ENCODE data around the gene OGA. TPM values are rescaled to one million over a fixed set of nuclear protein-coding genes. Genes with fewer than 3 reads are reported as not detected.

OGA gene
- total and polyA plus RNA-seq, 2 donors, result 56.8 to 240 TPM

DNA sequence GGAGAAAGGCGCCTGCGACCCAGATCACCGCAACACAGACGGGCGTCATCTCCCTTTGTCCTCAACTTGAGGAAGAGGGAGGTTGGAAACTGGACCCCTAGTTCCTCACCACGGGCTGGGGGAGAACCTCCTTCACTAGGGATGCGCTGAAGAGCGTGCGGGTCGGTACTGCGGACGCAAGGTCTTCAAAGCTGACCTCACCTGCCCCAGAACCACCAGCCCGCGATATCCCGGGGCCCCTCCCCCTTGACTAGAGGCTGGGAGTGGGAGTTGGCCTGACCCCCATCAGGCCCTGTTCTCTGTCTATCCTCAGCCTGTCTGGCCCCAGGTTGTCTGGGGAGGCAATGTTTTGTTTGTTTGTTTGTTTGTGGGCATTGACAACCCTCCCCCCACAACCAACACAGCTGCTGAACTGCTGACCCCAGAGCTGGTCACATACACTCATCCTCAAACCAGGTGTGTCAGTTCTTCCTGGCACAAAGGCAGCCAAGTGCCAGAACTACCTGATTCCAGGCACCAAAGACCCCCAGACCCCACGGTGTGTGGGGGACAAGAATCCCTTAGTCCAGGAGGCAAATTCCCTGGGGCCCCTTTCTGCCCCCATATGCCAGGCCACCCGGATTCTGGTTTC is 37.9 kb downstream of the OGA start:
- H3K4me1 ChIP-seq (ENCODE audit: insufficient read depth), result peaks cover 1% of the 10 kb centered on the region
- DNase-seq (ENCODE audit: extremely low spot score), result no peak
- no peaks in the 10 kb centered on the region for H3K36me3 ChIP-seq (ENCODE audit: insufficient read depth)
- H3K27ac ChIP-seq (ENCODE audit: low read depth), result no peak overlapping the region
- WGBS, result 23% methylated on average over 17 of the region's 17 CpGs
- H3K4me3 ChIP-seq (ENCODE audit: low read depth, low read length), result no peak overlapping the region

DNA sequence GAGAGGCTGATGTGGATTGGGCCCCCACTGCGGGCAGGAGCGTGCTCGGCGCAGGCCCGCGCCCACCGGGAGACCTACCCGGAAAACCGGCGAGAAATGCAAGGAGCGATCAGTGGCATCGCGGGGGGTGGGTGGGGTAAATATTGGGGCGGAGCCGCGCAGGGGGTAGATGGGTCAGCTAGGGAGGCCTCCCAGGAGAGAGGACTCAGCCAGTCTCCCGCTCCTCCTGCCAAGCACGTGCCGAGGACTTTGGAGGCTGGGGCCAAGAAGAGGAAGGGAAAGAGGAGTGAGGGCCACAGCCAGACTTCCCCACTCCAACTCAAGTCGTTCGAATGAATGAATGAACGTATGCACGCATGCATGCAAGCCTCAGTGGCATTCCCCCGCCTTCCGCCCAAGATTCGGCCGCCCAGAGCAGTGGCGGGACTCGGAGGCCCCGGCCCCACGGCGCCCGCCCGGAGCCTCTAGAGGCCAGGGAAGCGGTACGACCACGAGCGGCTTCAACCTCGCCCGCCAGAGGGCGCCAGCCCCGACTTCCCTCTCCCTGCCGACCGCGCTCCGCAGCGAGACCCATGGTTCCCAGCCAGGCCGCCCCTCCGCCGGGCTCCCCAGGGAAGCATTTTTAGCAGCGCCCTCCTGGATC is 38.6 kb downstream of the OGA start:
- Histone ChIP-seq H3K27ac (ENCODE audit: low read depth) (no peak overlapping the region), H3K4me1 (ENCODE audit: insufficient read depth) (peaks cover 1% of the 10 kb centered on the region), H3K36me3 (ENCODE audit: insufficient read depth) (no peaks in the 10 kb centered on the region), H3K4me3 (ENCODE audit: low read depth, low read length) (peak overlapping the region; percentile 23)
- 2% methylated on average over 51 of the region's 51 CpGs for WGBS
- no peak for DNase-seq (ENCODE audit: extremely low spot score)

DNA sequence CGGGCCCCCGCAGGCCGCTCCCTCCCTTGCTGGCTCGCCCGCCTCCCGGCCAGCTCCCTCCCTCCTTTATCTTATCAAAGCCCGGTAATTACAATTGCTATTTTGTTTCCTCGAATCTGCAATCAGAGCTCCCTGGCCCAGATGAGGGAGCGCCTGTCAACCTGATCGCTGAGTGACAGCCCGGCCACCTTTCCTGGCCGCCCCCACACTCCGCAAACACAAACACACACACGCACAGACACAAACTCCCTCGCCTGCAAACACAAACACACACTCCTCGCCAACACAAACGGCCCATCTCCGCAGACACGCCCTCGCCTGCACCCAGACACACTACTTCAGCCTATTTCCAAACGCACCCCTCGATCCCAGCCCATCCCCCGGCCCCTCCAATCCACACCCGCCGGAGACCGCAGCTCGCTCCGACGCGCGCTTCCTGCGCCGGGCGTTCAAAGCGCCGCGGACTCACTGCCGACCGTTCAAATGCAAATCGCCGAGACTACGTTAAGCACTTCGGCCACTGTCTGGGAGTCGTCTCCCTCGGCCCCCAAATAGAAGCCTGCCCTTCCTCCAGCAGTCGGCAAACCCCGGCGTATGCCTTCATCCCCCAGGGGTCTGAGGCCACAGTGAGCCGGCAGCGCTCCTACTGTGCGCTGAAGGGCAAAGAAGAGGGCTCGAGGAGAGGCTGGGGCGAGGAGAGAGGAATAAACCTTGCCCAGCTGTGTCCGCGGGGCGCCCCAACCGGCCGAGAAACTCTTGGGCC is 39.3 kb downstream of the OGA start:
- Histone ChIP-seq H3K27ac (ENCODE audit: low read depth) (no peak overlapping the region), H3K4me1 (ENCODE audit: insufficient read depth) (peaks cover 1% of the 10 kb centered on the region), H3K4me3 (ENCODE audit: low read depth, low read length) (peak overlapping the region; percentile 23), H3K36me3 (ENCODE audit: insufficient read depth) (no peaks in the 10 kb centered on the region)
- WGBS, result 7% methylated on average over 58 of the region's 58 CpGs
- no peak for DNase-seq (ENCODE audit: extremely low spot score)

- Histone ChIP-seq H3K4me3 (ENCODE audit: low read depth, low read length) (no peak overlapping the region), H3K4me1 (ENCODE audit: insufficient read depth) (peaks cover 1% of the 10 kb centered on the region), H3K36me3 (ENCODE audit: insufficient read depth) (no peaks in the 10 kb centered on the region), H3K27ac (ENCODE audit: low read depth) (no peak overlapping the region)
- DNase-seq (ENCODE audit: extremely low spot score), result no peak
- 61% methylated on average over 12 of the region's 12 CpGs for WGBS
Observed at GRCh38 chr10:101778151-101778780, 40.0 kb downstream of the OGA start.

- Histone ChIP-seq H3K4me3 (ENCODE audit: low read depth, low read length) (no peak overlapping the region), H3K4me1 (ENCODE audit: insufficient read depth) (peaks cover 1% of the 10 kb centered on the region), H3K36me3 (ENCODE audit: insufficient read depth) (no peaks in the 10 kb centered on the region), H3K27ac (ENCODE audit: low read depth) (no peak overlapping the region)
- WGBS, result 91% methylated on average over 3 of the region's 3 CpGs
- DNase-seq (ENCODE audit: extremely low spot score), result no peak
Observed at GRCh38 chr10:101777619-101778145, 40.6 kb downstream of the OGA start.

- no peaks in the 10 kb centered on the region for H3K36me3 ChIP-seq (ENCODE audit: insufficient read depth)
- no peak for DNase-seq (ENCODE audit: extremely low spot score)
- H3K27ac ChIP-seq (ENCODE audit: low read depth), result no peak overlapping the region
- peaks cover 1% of the 10 kb centered on the region for H3K4me1 ChIP-seq (ENCODE audit: insufficient read depth)
- H3K4me3 ChIP-seq (ENCODE audit: low read depth, low read length), result peak overlapping the region; percentile 24
- 6% methylated on average over 71 of the region's 74 CpGs for WGBS
Observed at GRCh38 chr10:101776161-101776817, 42.0 kb downstream of the OGA start.

- Histone ChIP-seq H3K4me3 (ENCODE audit: low read depth, low read length) (peak within 1 kb of the TSS; percentile 24), H3K4me1 (ENCODE audit: insufficient read depth) (no peaks in the 10 kb centered on the region)
- WGBS, result 2% methylated on average over 98 of the region's 98 CpGs
Observed at GRCh38 chr10:101775273-101776160, 42.7 kb downstream of the OGA start, which contains the start of gene FGF8. Gene FGF8 (minus strand): TSS chr10:101776114. CDS start chr10:101775900, 214 bp downstream.

DNA sequence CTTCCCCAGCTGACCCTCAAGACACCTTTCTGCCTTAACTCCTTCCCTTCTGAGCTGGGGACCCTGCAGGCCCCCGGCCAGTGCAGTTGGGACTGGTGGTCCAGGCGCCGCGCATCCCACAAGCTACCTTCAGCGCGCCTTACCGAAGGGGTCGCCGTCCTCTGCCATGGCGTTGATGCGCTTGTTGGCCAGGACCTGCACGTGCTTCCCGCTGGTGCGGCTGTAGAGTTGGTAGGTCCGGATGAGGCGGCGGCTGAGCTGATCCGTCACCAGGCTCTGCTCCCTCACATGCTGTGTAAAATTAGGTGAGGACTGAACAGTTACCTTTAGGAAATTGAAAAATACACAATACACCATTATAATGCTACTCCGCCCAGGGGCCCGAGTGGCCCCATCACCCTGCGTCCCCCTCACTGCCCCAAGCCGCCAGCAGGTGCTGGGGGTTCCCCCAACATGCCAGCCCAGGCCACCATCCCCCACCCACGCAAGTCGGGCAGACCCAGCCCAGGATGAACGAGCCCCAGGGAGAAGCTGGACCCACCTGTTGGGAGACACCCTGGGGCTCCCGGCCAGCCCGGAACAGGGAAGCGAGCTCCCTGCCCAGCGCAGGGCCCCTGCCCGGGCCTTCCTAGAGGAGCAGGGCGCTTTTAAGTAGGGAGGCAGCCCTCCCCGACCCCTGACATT is 43.5 kb downstream of the OGA start:
- WGBS, result 6% methylated on average over 32 of the region's 32 CpGs
- H3K36me3 ChIP-seq (ENCODE audit: insufficient read depth), result no peaks in the 10 kb centered on the region
- no peak overlapping the region for H3K4me3 ChIP-seq (ENCODE audit: low read depth, low read length)
- no peak for DNase-seq (ENCODE audit: extremely low spot score)
- H3K4me1 ChIP-seq (ENCODE audit: insufficient read depth), result no peaks in the 10 kb centered on the region
- no peak overlapping the region for H3K27ac ChIP-seq (ENCODE audit: low read depth)

More at GRCh38 chr10:101775273-101776160, 42.7 kb downstream of the OGA start, which contains the start of gene FGF8:
- Histone ChIP-seq H3K36me3 (ENCODE audit: insufficient read depth) (no peaks in the 10 kb centered on the region), H3K27ac (ENCODE audit: low read depth) (no peak within 1 kb of the TSS)
- no peak for DNase-seq (ENCODE audit: extremely low spot score)

DNA sequence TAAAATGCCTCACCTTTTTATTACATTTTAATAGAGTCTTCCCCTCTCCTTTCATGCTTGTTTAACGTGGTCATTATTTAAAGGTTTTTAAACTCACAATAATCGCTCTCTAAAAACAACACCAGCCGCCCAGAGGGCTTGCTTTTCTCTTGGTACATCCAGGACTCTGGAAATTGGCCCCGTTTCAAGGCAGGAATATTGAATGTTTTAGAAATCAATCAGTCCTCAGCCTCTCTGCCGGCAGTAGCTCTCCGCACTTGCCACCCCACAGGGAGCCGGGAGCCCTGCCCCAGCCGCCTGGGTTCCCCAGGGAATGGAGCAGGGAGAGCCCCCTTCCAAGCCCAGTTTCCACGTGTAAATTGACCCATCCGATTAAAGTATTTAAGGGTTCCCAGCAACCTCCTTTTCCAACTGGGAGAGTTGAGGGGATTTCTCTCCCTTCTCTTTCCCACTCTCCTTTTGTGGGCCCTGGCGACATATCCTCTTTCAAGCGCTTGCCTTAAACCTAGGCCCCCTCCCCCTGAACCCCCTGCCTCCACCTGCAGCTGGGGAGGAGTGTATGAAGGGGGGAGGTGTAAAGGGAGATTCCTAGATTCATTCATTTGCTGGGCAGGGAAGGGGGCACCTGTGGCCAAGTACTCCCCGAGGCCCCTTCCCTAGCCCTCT is 44.2 kb downstream of the OGA start:
- WGBS, result 15% methylated on average over 13 of the region's 13 CpGs
- Histone ChIP-seq H3K4me3 (ENCODE audit: low read depth, low read length) (no peak overlapping the region), H3K27ac (ENCODE audit: low read depth) (no peak overlapping the region), H3K36me3 (ENCODE audit: insufficient read depth) (no peaks in the 10 kb centered on the region), H3K4me1 (ENCODE audit: insufficient read depth) (no peaks in the 10 kb centered on the region)
- no peak for DNase-seq (ENCODE audit: extremely low spot score)

DNA sequence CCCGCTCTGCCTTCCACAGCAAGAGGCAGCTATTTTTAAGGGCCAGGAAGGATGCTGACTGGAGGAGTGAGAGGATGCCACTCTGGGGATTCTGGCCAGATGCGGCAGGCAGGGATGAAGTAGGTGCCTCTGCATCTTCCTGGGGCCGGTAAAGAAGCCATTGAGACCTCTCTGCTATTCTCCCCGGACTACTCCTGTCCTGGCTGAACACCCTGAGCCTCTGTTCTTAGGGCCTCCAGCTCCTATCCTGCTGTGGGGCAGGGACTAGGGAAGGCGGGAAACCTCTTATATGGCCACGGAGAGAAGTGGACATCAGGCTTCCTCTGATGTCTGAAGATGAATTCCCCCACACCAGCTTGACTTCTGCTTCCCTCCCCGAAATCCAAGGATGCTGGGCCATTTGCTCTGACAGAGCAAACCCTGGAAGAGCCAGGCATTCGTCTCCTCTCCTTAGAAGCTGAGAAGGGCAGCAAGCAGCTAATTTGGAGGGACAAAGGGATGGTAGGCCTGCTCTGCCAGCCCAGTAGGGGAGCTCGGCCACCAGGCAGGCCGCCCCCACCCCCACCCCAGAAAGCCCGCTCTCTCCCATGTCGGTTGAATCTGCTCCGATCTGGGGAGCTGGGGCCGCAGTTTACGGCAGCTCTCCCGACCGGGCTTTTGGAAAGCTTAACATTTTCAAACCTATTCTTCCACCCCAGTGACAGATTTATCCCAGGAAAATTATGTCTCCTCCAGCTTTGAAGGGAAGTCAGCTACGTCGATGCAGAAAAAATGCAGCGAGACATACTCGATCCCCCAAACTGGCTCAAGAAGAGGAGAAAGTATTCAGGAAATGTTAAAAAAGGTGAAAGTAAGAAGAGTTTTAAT is 45.1 kb downstream of the OGA start:
- WGBS, result 19% methylated on average over 21 of the region's 21 CpGs
- Histone ChIP-seq H3K4me1 (ENCODE audit: insufficient read depth) (no peaks in the 10 kb centered on the region), H3K27ac (ENCODE audit: low read depth) (no peak overlapping the region), H3K4me3 (ENCODE audit: low read depth, low read length) (no peak overlapping the region), H3K36me3 (ENCODE audit: insufficient read depth) (no peaks in the 10 kb centered on the region)
- DNase-seq (ENCODE audit: extremely low spot score), result no peak

All from urinary bladder (tissue), 4 donors.